Epithelial cell of prostate (primary cell): Measurements from ENCODE around the gene CCDC106.
A peak's percentile ranks its signal among the peaks of the same experiment; 100 is the strongest.

Experiments used
- DNase-seq: peaks from one replicate; pipeline ENCODE4 v3.0.0-alpha.2; 2011; ENCODE audit warnings: low read depth, low spot score
- H3K27ac ChIP-seq: fragments of 450-650 bp; 2 replicates; pipeline ENCODE4 v1.5.1; 2017; ENCODE audit warnings: mild to moderate bottlenecking

CCDC106 gene

DNA sequence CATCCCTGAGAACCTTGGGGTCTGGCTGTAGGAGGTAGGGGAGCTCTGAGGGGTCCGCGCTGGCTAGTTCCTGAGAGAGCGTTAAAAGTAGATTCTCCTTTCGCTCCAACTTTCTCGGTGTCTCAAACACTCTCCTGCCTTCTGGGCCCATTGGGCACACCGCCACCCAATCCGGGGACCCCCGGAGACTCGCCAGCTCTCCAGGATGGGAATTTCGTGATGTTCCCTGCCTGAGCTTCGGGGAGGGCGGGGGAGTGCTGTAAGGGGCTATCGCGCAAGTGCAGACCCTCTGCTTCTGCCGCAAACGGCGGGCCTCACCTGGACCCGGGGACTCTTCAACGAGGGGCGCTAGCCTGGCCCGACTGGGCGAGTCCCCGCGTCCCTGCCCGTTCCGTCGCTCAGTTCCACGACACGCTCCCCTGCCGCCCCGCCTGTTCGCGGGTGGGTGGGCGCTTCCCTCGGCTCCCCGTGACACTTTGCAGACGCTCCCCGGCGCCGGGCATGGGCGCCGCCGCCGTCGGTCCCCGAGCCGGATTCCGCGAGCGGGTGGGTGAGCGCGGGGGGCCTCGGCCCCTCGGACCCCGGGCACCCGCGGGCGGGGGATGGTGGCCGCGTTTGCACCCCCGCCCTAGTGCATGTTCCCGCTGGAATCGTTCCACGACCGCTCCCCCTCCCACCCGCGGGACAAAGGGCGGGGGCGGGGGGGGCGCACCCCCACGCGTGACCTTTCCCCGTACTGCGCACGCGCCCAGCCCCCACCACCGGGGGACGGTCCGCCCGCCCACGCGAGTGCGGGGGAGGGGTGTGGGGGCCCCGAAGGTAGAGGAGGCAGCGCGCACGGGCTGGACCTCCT is at the start of gene CCDC106:
TSS of gene CCDC106 (plus strand) at position 481 of the 853 bp plus-strand sequence. CDS start 835 bp downstream, outside the sequence.
- DNase-seq = no peak
- H3K27ac ChIP-seq = peak within 1 kb of the TSS; percentile 40

DNA sequence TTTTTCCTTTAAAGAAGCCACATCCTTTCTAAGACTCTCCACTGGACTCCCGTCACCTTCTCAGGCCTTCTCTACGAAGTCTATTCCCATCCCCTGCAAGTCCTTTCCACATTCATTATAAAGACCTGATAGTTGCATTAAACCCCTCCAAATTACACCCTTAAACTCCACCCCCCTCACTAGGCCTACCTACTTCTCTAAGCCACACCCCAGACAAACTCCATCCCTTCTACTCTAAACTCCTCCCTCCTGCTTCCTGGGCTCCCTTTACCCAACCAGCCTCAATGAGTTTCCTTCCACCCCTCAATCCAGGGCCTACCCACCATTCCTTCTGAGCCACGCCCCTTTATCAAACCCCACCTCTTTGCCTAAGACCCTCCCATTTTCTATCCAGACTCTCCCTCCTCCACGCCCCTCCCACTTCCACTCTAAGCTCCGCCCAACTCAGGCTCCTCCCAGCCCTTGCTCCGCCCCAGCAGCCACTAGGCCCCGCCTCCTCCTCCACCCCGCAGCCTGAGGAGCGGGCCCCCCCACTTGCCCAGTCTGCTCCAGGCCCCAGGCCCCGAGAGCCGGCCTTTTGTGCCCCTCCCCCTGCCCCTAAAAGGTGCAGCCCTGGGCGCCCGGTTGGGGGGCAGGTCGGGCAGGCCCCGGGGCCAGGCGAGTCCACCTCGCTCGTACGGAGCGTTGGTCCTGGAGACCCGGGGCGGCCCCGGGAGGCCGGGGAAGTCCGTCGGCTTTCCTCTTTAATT is 49.1 kb upstream of the CCDC106 start:
- DNase-seq = peak; percentile 71
- peak overlapping the region; percentile 92 for H3K27ac ChIP-seq

- peak; percentile 89 for DNase-seq
- peak within 1 kb of the TSS; percentile 92 for H3K27ac ChIP-seq
These were observed 48.6 kb upstream of the CCDC106 start, which contains the start of gene FIZ1 for GRCh38 chr19:55599468-55599841. Gene FIZ1 (minus strand): TSS chr19:55599517. CDS start chr19:55597865, 1,652 bp downstream.

- H3K27ac ChIP-seq = peak within 1 kb of the TSS; percentile 92
- peak; percentile 55 for DNase-seq
These were observed 48.0 kb upstream of the CCDC106 start, which contains the start of gene ZNF524 for GRCh38 chr19:55599842-55600661. Gene ZNF524 (plus strand): TSS chr19:55600288. CDS start chr19:55602113, 1,825 bp downstream.

- peak overlapping the region; percentile 92 for H3K27ac ChIP-seq
- DNase-seq = no peak
These were observed 47.4 kb upstream of the CCDC106 start for GRCh38 chr19:55600662-55601028.

DNA sequence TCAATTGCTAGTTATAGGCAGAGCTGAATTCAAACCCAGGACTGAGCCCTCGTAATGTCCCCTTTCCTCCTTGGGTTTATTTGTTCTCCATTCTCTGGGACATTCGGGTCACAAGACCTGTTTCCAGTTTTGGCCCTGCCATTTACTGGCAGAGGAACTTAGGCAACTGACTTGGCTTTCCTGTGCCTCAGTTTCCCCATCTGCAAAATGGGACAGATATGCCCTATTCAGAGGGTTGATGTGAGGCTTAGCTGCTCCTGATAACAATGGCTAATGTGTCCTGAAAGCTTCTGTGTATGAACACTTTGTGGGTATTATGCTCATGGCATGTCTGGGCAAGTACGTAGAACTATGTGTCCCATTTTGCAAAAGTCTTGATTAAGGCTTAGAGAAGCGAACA is 46.9 kb upstream of the CCDC106 start:
- H3K27ac ChIP-seq = peak overlapping the region; percentile 92
- DNase-seq = peak; percentile 68

GRCh38 chr19:55602104-55603001 is 45.7 kb upstream of the CCDC106 start:
- no peak for DNase-seq
- H3K27ac ChIP-seq = peak overlapping the region; percentile 92

DNA sequence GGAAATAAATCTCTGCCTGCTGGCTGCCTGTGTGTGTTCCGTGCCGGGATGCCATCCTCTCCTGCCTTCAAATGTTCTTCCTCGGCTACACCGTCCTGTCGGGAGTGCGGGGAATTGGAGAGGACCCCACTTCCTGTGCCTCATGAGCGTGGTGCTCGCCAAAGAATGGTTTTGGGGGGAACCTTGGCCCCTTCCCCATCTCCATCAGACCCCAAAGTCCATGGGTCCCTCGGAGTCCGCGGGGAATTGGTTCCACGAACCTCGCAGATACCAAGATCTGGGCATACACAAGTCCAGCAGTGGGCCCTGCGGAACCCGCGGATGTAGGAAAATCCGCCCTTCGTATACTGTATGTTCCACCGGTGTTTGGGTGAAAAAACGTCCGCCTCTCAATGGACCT is 44.9 kb upstream of the CCDC106 start:
- no peak overlapping the region for H3K27ac ChIP-seq
- DNase-seq = no peak

DNA sequence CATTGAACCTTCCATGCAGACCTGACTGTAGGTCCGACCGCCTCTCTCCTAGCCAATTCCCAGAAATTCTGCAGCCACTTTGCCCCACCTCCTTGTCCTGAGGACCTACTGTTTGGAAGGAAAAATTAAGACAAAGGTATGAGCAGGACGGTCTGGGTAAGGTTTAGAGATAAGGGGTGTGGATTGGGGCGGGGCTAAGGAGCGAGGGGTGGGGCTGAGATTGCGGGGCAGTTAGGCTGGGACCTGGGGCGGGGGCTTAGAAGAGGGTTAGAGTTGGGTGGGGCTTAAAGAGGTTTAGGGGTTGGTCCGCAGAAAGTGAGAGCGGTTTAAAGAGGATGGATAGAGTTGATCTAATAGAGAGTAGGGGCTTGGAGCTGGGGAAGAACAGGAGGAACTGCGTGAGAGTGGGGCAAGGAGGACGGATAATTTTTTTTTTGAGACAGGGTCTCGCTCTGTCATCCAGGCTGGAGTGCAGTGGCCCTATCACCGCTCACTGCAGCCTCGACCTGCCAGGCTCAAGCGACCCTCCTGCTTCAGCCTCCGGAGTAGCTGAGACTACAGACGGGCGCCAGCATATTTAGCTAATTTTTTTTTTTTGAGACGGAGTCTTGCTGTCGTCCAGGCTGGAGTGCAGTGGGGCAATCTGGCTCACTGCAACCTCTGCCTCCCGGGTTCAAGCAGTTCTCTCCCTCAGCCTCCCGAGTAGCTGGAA is 44.3 kb upstream of the CCDC106 start:
- H3K27ac ChIP-seq = peak overlapping the region; percentile 93

DNA sequence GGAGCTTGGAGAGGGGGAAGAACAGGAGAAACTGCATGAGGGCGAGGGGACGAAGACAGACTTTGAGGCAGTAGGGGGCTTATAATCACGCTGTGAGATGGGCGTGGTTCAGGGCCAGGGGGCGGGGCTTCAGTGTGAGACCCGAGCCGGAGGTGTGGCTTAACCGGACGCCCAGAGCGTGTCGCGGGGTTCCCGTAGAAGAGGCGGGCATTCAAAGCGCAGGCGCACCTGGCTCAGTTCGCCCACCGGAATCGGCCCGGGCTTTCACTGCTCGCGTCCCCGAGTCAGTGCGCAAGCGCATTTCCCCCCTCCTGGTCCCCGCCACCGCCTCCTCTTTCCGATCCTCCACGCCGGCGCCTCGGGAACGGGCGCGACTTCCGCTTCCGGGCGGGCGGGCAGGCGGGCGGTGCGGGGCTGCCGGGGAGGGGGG is 42.8 kb upstream of the CCDC106 start:
- DNase-seq = peak; percentile 64
- H3K27ac ChIP-seq = peak overlapping the region; percentile 93

More for the DNA sequence above, 44.3 kb upstream of the CCDC106 start:
- DNase-seq = no peak

DNA sequence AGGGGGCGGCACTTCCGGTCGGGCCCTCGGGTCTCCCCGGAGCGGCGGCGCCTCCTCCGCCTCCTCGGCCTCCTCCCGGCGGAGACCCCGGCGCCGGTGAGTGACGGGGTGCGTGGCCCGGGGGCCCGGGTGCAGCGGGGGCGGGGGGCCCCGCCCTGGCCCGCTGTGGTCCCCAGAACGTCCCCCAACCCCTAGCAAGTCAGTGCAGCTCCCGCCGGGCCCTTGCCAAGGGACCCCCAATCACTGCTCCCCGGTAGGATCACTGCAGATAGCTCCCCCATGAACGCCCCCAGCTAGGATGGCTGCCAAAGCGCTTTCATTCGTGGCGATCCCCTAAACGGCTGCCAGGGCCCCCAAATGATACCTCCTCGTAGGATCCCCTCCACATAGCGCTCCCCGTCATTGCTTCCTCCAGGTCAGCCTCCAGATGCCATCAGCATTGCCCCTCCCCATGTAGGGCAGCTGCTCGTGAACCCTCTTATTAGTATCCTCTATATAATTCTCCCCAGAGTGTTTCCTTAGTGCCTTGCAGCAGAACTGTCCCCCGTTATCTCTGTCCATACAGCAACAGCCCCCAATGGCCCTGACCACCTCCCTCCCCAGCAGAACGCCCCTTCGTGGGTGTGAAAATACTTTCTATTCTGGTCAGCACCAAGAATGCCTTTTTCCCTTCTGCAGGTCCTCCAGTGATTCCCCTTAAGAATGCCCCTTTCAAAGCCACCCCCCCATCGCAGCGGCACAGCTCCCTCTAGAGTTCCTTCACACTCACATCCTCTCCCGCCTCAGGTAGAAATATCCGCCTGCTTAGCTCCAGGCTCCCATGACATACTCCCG is 42.2 kb upstream of the CCDC106 start, which contains the start of gene ZNF865:
TSS of gene ZNF865 (plus strand) at position 11 of the 834 bp plus-strand sequence. CDS start 7,972 bp downstream, outside the sequence.
- H3K27ac ChIP-seq = peak within 1 kb of the TSS; percentile 93
- DNase-seq = peak; percentile 43

- DNase-seq = no peak
- H3K27ac ChIP-seq = peak overlapping the region; percentile 93
These were observed 41.6 kb upstream of the CCDC106 start for GRCh38 chr19:55606471-55606787.

GRCh38 chr19:55606817-55607216 is 41.2 kb upstream of the CCDC106 start:
- no peak for DNase-seq
- H3K27ac ChIP-seq = peak overlapping the region; percentile 93

DNA sequence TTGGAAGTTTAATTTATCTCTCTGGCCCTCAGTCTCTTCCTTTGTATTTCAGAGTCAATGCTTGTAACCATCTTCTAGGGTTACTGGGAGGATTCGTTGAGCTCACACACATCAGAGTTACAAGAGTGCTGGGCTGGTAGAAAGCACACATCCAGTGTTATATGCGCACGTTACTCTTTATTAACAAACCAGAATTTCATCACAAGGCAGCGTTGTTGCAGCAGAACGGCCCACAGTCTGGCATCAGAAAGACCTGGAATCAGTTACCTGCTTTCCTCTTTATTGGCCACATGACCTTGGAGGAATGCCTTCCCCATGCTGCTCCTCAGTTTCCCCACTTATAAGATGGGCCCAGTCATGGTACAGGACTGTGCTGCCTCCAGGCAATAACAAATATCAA is 38.7 kb upstream of the CCDC106 start:
- H3K27ac ChIP-seq = no peak overlapping the region
- no peak for DNase-seq

DNA sequence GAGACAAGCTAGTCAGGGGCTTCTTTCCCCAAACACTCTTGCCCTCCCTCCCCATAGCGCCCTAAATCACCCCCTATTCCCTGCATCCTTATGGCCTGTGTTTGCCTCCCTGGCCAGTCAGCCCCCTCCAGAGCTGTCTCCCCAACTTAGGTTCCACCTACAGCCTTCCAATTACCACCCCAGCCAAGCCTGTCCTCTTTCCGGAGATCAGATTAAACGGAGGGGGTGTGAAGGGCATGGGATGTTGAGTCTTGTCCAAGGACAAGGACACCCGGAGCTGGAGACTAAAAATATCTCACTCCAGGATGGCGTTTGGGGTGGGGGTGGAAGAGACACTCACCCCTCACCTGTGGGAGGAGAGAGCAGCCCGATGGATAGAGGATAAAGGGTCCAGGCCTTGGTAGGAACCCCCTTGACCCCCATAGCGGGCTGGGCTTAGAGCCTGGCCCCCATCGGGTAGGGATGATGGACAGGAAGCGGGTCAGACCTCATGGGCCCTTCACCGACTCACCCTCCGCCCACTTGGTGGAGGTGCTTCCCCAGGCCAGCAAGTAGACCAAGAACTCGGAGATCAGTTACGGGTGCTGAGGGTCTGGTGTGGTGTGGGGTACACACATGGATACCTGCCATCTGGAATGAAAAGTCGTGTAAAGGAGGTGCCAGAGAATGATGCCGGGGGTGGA is 36.6 kb upstream of the CCDC106 start:
- no peak overlapping the region for H3K27ac ChIP-seq
- no peak for DNase-seq

- DNase-seq = no peak
- H3K27ac ChIP-seq = no peak overlapping the region
These were observed 35.9 kb upstream of the CCDC106 start for GRCh38 chr19:55611983-55612645.

GRCh38 chr19:55613396-55613795 is 34.6 kb upstream of the CCDC106 start:
- DNase-seq = no peak
- H3K27ac ChIP-seq = no peak overlapping the region
